Mesendoderm (in vitro differentiated cells): ENCODE data around the gene SUPT7L.
"Not testable (repeated sequence)": the region's sequence is repeated elsewhere in the genome, so short reads cannot be mapped to it uniquely, and the experiment has no call there.

ENCODE experiments used
- DNase-seq: peaks from one replicate; pipeline ENCODE4 v3.0.0; 2013
- H2AK5ac ChIP-seq: 2 replicates; pipeline ENCODE4 v1.6.1; 2013; ENCODE audit warnings: low read length, inconsistent platforms
- H2BK120ac ChIP-seq: 2 replicates; pipeline ENCODE4 v1.6.1; 2013; ENCODE audit warnings: low read depth, mild to moderate bottlenecking, low read length, moderate library complexity, mixed read lengths
- H2BK15ac ChIP-seq: replicated peaks from 2 replicates; pipeline ENCODE4 v1.6.1; 2013; ENCODE audit warnings: low read depth, mild to moderate bottlenecking, moderate library complexity
- H2BK5ac ChIP-seq: 2 replicates; pipeline ENCODE4 v1.6.1; 2013; ENCODE audit warnings: low read length, inconsistent platforms
- H3K18ac ChIP-seq: 2 replicates; pipeline ENCODE4 v1.6.1; 2013; ENCODE audit warnings: mild to moderate bottlenecking, low read length, mixed read lengths
- H3K23ac ChIP-seq: one replicate; pipeline ENCODE4 v1.6.1; 2013; ENCODE audit warnings: low read length
- H3K27ac ChIP-seq: 2 replicates; pipeline ENCODE4 v1.5.1; 2013; ENCODE audit warnings: low read depth, mild to moderate bottlenecking, inconsistent platforms, low read length, moderate library complexity
- H3K27me3 ChIP-seq: 2 replicates; pipeline ENCODE4 v1.6.1; 2013; ENCODE audit warnings: low read length, control low read depth, mild to moderate bottlenecking, inconsistent platforms; ENCODE audit not compliant: insufficient read depth, poor library complexity
- H3K36me3 ChIP-seq: 2 replicates; pipeline ENCODE4 v1.6.1; 2013; ENCODE audit warnings: low read length, inconsistent platforms; ENCODE audit not compliant: control insufficient read depth, insufficient read depth
- H3K4ac ChIP-seq: one replicate; pipeline ENCODE4 v1.6.1; 2013; ENCODE audit warnings: low read depth, mild to moderate bottlenecking, low read length, moderate library complexity
- H3K4me1 ChIP-seq: 2 replicates; pipeline ENCODE4 v1.6.1; 2013; ENCODE audit warnings: low read depth, low read length, inconsistent platforms; ENCODE audit not compliant: control insufficient read depth
- H3K4me2 ChIP-seq: 2 replicates; pipeline ENCODE4 v1.6.1; 2013; ENCODE audit warnings: low read length
- H3K4me3 ChIP-seq: 2 replicates; pipeline ENCODE4 v1.5.1; 2013; ENCODE audit warnings: mild to moderate bottlenecking, low read length
- H3K56ac ChIP-seq: one replicate; pipeline ENCODE4 v1.6.1; 2013; ENCODE audit warnings: low read length
- H3K79me1 ChIP-seq: 2 replicates; pipeline ENCODE4 v1.6.1; 2013; ENCODE audit warnings: low read length, inconsistent platforms
- H3K79me2 ChIP-seq: 2 replicates; pipeline ENCODE4 v1.6.1; 2013; ENCODE audit warnings: mild to moderate bottlenecking, low read length; ENCODE audit not compliant: control insufficient read depth, insufficient read depth
- H3K9ac ChIP-seq: 2 replicates; pipeline ENCODE4 v1.6.1; 2013; ENCODE audit warnings: low read length, inconsistent platforms
- H4K5ac ChIP-seq: one replicate; pipeline ENCODE4 v1.6.1; 2013; ENCODE audit warnings: low read length
- H4K8ac ChIP-seq: one replicate; pipeline ENCODE4 v1.6.1; 2013; ENCODE audit warnings: low read depth, mild to moderate bottlenecking, control low read depth, low read length, moderate library complexity
- WGBS: extraction: QIAGEN DNeasy Blood & Tissue Kit; methylation state at CpG from one replicate; pipeline ENCODE4 v1.1.7; 2013; ENCODE audit warnings: low lambda C conversion rate, missing lambda C conversion rate; ENCODE audit not compliant: insufficient coverage; ENCODE audit errors: extremely low coverage; 5-methylcytosine and 5-hydroxymethylcytosine counted together

Gene SUPT7L

DNA sequence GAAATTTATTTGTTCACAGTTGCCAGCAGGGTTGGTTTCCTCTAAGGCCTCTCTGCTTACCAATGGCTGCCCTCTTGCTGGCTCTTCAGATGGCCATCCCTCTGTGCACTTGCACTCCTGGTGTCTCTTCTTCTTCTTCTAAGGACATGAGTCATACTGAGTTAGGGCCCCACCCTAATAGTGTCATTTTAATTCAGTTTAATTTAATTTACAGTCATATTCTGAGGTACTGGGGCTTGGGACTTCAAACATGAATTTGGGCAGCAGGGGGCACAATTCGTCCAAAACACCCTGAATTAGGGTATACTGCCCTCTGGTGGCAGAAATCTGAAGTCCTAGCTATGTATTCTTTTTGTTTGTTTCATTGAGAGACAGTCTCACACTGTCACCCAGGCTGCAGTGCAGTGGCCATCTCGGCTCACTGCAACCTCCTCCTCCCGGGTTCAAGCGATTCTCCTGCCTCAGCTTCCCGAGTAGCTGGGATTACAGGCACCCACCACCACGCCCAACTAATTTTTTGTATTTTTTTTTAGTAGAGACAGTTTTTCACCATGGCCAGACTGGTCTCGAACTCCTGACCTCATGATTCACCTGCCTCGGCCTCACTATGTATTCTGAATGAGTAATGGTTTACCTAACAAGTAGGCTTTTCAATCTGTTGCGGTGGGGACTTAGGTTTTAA lies 20.1 kb upstream of the SUPT7L start:
- H3K56ac ChIP-seq, result no peak overlapping the region
- peak overlapping the region; percentile 56 for H4K8ac ChIP-seq
- H3K23ac ChIP-seq, result no peak overlapping the region
- no peak overlapping the region for H2BK120ac ChIP-seq
- no peak overlapping the region for H3K4me2 ChIP-seq
- H2BK15ac ChIP-seq, result no peak overlapping the region
- H4K5ac ChIP-seq, result no peak overlapping the region
- H3K27me3 ChIP-seq, result no peaks in the 10 kb centered on the region
- H3K4me1 ChIP-seq, result no peaks in the 10 kb centered on the region
- H3K4me3 ChIP-seq, result no peak overlapping the region
- no peak overlapping the region for H2BK5ac ChIP-seq
- no peak overlapping the region for H3K18ac ChIP-seq
- no peaks in the 10 kb centered on the region for H3K79me1 ChIP-seq
- no peak overlapping the region for H2AK5ac ChIP-seq
- no peak overlapping the region for H3K27ac ChIP-seq
- peak overlapping the region; percentile 12 for H3K4ac ChIP-seq
- DNase-seq, result peak; percentile 96
- H3K79me2 ChIP-seq, result no peaks in the 10 kb centered on the region
- H3K36me3 ChIP-seq, result peaks cover 3% of the 10 kb centered on the region
- WGBS, result no CpG with 5 or more reads among the region's 9 CpGs
- no peak overlapping the region for H3K9ac ChIP-seq

DNA sequence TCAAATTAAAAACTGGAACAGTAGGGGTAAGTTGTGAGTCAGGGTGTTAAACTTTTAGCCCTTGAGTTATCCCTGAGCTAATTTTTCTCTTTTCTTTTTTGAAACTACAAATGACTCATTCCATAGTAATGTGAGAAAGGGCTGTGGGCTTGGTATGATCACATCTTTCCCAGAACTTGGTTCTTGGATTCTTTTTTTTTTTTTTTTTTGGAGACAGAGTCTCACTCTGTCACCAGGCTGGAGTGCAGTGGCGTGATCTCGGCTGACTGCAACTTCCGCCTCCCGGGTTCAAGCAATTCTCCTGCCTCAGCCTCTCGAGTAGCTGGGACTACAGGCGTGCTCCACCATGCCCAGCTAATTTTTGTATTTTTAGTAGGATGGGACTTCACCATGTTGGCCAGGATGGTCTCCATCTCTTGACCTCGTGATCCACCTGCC lies 18.9 kb upstream of the SUPT7L start:
- H3K4me2 ChIP-seq, H4K5ac ChIP-seq, H3K27ac ChIP-seq, H3K79me1 ChIP-seq, H2BK15ac ChIP-seq, H3K56ac ChIP-seq, H3K23ac ChIP-seq, H2AK5ac ChIP-seq, H3K27me3 ChIP-seq, H3K18ac ChIP-seq, H2BK5ac ChIP-seq, H3K4me1 ChIP-seq, H4K8ac ChIP-seq, H3K36me3 ChIP-seq, H3K9ac ChIP-seq, H3K4ac ChIP-seq, H2BK120ac ChIP-seq, H3K4me3 ChIP-seq, H3K79me2 ChIP-seq: not testable (repeated sequence)
- DNase-seq, result peak; percentile 59
- WGBS, result no CpG with 5 or more reads among the region's 7 CpGs

DNA sequence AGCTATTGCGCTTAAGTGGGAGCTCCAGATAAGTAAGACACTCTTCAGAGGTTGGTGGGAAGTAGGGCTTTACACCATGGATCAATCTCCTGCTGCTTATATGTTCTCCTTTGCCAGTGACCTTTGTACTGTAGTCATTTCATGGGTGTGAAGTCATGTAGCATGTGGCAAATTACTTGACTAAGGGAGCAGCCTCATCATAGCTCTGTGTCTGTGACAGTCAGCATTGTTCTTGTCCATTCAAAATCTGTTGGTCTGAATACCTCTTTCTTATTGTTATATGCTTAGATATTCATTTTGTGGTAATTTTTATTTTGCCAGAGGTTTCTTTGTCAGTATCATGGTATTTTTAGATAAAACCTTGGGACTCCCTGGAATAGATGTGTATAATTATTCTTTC lies 18.4 kb upstream of the SUPT7L start:
- Histone ChIP-seq H3K56ac (no peak overlapping the region), H3K4me3 (no peak overlapping the region), H3K27ac (no peak overlapping the region), H3K4me1 (no peaks in the 10 kb centered on the region), H3K18ac (no peak overlapping the region), H4K8ac (no peak overlapping the region), H2BK15ac (no peak overlapping the region), H3K79me2 (no peaks in the 10 kb centered on the region), H3K4ac (no peak overlapping the region), H3K27me3 (no peaks in the 10 kb centered on the region), H4K5ac (no peak overlapping the region), H3K79me1 (no peaks in the 10 kb centered on the region), H3K36me3 (peaks cover 3% of the 10 kb centered on the region), H3K9ac (no peak overlapping the region), H2BK5ac (no peak overlapping the region), H2BK120ac (no peak overlapping the region), H3K4me2 (no peak overlapping the region), H2AK5ac (no peak overlapping the region), H3K23ac (no peak overlapping the region)
- WGBS, result no CpG with 5 or more reads among the region's 1 CpG
- DNase-seq, result no peak

DNA sequence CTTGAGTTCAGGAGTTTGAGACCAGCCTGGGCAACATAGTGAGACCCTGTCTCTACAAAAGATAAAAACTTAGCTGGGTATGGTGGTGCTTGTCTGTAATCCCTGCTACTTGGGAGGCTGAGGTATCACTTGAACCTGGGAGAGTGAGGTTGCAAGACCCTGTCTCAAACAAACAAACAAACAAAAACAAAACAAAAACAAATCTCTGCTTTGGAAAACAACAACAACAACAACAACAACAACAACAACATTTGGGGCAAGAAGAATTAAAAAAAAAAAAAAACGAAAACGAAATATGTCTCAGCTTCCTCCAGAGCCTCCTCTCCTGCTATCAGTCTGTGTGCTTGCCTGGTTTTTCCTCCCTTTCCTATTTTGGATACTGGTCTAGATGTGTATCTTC lies 17.2 kb upstream of the SUPT7L start:
- DNase-seq, result no peak
- Histone ChIP-seq H3K27ac (peak overlapping the region; percentile 77), H2BK5ac (no peak overlapping the region), H2BK15ac (no peak overlapping the region), H4K5ac (no peak overlapping the region), H4K8ac (no peak overlapping the region), H3K79me2 (no peaks in the 10 kb centered on the region), H3K18ac (no peak overlapping the region), H3K4me2 (no peak overlapping the region), H2BK120ac (no peak overlapping the region), H3K4me1 (no peaks in the 10 kb centered on the region), H3K79me1 (no peaks in the 10 kb centered on the region), H3K56ac (no peak overlapping the region), H3K27me3 (no peaks in the 10 kb centered on the region), H3K9ac (no peak overlapping the region), H3K23ac (no peak overlapping the region), H2AK5ac (no peak overlapping the region), H3K4me3 (no peak overlapping the region), H3K4ac (no peak overlapping the region), H3K36me3 (no peaks in the 10 kb centered on the region)
- WGBS, result no CpG with 5 or more reads among the region's 2 CpGs

DNA sequence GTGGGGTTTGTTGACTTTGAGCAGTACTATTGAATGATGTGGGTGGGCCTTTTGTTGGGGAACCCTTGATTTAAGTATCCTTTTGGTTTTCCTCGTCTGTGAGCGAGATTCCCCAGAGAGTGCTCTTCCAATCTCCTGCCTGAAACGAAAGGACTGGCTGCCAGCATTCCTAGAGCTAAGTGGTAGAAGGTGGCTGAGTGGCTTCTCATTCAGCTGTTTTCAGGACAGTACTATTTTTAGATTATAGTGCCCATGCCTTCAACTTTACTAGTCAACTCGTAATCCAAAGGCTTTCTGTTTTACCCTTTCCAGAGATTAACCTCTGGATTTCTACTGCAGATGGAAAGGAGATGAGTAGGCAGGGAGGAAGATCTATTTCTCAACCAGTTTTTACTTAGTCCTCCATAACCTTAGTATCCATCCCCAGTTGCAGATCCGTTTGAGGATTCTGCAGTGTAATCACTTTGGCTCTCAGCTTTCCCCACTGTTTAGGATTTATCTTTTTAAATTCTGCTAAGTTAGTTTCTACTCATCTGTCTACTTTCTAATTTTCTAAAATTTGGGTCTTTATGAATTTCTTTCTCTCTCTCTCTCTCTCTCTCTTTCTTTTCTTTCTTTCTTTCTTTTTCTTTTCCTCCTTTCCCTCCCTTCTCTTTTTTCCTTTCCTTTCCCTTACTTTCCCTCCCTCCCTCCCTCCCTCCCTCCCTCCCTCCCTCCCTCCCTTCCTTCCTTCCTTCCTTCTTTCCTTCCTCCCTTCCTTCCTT lies 9.5 kb upstream of the SUPT7L start:
- no peak overlapping the region for H2BK120ac ChIP-seq
- no peak overlapping the region for H3K23ac ChIP-seq
- no peak overlapping the region for H3K56ac ChIP-seq
- H2BK15ac ChIP-seq, result no peak overlapping the region
- no CpG with 5 or more reads among the region's 5 CpGs for WGBS
- H3K27ac ChIP-seq, result no peak overlapping the region
- H2BK5ac ChIP-seq, result no peak overlapping the region
- no peaks in the 10 kb centered on the region for H3K79me1 ChIP-seq
- H3K4me1 ChIP-seq, result no peaks in the 10 kb centered on the region
- H3K18ac ChIP-seq, result no peak overlapping the region
- H4K5ac ChIP-seq, result no peak overlapping the region
- no peak overlapping the region for H3K4me2 ChIP-seq
- H2AK5ac ChIP-seq, result no peak overlapping the region
- no peak overlapping the region for H3K4ac ChIP-seq
- no peak overlapping the region for H3K9ac ChIP-seq
- H4K8ac ChIP-seq, result no peak overlapping the region
- no peaks in the 10 kb centered on the region for H3K79me2 ChIP-seq
- no peak overlapping the region for H3K4me3 ChIP-seq
- H3K27me3 ChIP-seq, result no peaks in the 10 kb centered on the region
- no peak for DNase-seq
- no peaks in the 10 kb centered on the region for H3K36me3 ChIP-seq
